NCI-H2196 (cell line): Measurements from ENCODE around the gene PIAS2.
A peak's percentile ranks its signal among the peaks of the same experiment; 100 is the strongest.
"Not testable (repeated sequence)": the region's sequence is repeated elsewhere in the genome, so short reads cannot be mapped to it uniquely, and the experiment has no call there.

Experiments
- DNase-seq: peaks from one replicate; lab custom pipeline; 2025; ENCODE audit not compliant: unreplicated experiment; lab: John Stamatoyannopoulos, UW

PIAS2 gene

DNA sequence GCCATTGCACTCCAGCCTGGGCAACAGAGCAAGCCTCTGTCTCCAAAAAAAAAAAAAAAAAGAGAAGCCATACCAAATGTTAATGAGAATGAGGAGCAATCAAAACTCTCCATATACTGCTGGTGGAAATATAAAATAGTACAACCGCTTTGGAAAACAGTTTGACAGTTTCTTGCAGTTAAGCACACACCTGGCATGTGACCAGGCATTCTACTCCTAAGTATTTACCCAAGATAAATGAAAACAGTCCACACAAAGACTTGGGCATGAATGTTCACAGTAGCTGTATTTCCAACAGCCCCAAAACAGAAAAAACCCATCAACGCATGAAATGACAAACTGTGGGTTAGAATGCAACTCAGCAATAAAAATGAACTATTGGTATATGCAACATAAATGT is 84.5 kb downstream of the PIAS2 start:
- DNase-seq: peak; percentile 19

- DNase-seq: not testable (repeated sequence)
Observed at GRCh38 chr18:46832422-46832821, 84.9 kb downstream of the PIAS2 start.

DNA sequence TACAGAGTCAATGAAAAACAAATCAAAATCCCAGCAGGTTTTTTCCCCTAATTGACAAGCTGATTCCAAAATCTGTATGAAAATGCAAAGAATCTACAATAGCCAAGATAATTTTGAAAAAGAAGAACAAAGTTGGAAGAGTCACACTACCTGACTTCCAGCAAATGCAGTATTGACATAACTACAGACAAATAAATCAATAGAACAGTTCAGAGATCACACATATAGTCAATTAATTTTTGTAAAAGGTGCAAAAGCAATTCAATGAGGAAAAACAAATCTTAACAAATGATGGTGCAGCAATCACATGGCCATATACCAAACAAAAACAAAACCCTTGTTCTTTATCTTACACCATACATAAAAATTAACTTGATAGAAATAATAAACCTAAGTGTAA is 85.9 kb downstream of the PIAS2 start:
- DNase-seq: no peak

DNA sequence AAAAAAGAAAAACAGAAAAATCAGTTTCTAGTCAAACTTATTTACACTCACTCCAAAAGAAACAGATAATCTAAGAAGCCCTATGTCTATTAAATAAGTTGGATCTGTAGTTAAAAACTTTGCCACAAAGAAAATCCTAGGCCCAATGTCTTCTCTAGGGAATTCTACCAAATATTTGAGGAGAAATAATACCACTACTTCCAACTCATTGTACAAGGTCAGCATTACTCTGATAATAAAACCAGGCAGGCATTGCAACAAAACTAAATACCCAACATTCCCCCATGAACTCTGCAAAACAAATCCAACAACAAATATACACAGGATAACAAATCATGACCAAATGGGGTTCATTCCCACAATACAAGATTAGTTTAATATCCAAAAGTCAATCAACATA is 86.7 kb downstream of the PIAS2 start:
- no peak for DNase-seq

GRCh38 chr18:46829947-46830346 is 87.4 kb downstream of the PIAS2 start:
- no peak for DNase-seq

DNA sequence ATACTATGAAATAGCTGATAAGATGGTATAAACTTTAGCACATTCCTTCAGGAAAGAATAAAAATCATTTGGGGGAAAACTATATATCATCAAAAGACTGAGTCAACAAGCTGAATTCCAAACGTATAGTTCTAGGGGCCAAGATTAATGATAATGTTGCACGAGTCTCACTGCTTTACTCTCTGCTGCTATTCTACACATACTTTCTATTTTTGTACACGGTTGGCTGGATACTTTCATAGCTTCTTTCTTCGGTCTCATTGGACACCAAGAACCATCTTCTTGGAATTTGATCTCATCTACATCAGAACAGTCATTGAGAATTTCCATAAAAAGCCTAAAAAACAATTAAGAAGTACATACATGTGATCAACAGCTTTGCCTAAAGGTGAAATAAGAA is 87.8 kb downstream of the PIAS2 start:
- DNase-seq: no peak

DNA sequence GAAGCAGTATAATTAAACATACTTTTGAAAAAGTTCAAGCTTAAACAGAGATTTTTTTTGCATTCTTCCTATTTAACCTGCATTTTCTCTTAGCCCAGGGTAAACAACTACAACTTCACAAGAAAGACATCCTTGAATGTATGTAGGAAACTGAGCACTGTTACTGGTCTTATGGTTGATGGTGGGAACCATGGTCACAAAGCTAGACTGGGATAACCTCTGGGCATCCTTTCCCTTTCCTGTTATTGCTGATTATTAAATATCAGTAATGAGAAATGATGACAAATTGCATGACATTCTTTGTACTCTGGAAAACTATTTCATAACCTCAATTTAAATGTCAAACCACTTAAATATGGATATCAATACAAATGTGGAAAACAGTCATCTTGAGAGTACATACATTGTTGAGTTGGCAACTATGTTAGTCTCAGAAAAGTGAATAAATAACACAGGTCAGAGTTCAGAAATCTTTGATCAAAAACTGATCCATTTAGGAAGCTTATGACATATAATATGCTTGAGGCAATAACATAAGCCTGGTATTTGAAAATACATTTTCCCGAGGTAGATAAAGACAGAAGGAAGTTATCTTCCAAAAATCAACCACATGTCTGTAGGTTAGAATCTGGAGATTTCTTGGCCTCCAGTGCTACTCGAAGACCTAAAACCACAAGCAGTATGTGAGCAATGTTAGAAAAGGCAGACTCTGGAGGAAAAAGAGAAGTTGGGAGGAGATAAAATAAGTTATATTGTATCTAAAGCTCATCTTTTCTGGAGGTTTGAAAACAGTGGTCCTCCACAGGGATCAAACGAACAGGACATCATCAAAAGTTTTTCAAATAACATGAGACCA is 95.2 kb downstream of the PIAS2 start:
- no peak for DNase-seq

GRCh38 chr18:46820863-46821262 is 96.4 kb downstream of the PIAS2 start:
- DNase-seq: no peak

DNA sequence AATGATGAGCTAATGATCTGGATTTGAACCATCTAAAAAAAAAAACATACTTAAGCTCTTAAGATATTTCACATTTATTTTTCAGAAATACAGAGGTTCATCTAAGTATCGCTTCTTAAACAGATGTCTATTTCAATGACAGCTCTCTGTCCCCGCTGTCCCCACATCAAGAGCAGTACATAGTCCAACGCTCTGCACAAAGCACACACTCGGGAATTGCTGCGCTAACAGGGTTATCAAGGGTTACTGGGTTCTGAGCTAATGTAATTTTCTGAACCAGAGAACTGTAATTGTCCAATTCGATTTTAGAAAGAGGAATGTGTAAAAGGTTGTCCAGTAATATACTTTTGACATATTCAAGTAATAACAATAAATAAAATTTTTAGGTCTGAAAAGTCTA is 101.6 kb downstream of the PIAS2 start:
- no peak for DNase-seq

- DNase-seq: no peak
Observed at GRCh38 chr18:46814399-46814798, 102.9 kb downstream of the PIAS2 start.

GRCh38 chr18:46812311-46812710 is 105.0 kb downstream of the PIAS2 start:
- no peak for DNase-seq

GRCh38 chr18:46810481-46811000 is 106.8 kb downstream of the PIAS2 start:
- DNase-seq: no peak

DNA sequence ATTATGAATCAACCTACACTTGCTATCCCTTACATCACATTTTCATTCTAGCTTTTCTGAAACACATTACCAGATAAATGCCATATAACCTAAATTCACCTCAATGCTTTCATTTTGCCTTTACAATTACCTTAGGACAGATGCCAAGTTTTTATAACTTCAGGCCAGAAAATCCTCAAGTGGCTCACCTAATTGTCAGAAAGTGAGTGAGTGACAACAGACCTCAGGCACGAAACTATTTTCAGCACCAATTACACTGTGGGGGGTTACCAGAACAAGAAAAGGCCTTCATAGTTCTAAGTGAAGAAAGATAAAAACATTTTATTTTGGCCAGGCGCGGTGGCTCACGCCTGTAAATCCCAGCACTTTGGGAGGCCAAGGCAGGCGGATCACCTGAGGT is 108.2 kb downstream of the PIAS2 start:
- DNase-seq: no peak

DNA sequence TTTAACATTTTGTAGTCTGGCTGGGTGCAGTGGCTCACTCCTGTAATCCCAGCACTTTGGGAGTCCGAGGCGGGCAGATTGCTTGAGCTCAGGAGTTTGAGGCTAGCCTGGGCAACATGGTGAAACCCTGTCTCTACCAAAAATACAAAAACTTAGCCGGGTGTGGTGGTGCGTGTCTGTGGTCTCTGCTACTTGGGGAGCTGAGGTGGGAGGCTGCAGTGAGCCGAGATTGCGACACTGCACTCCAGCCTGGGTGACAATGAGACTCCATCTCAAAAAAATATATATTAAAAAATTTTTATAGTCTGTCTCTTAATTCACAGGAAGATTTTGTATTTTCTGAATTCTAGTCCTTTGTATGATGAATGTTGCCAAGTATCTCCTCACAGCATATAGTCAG is 121.4 kb downstream of the PIAS2 start:
- not testable (repeated sequence) for DNase-seq

- DNase-seq: no peak
Observed at GRCh38 chr18:46794607-46795006, 122.7 kb downstream of the PIAS2 start.

DNA sequence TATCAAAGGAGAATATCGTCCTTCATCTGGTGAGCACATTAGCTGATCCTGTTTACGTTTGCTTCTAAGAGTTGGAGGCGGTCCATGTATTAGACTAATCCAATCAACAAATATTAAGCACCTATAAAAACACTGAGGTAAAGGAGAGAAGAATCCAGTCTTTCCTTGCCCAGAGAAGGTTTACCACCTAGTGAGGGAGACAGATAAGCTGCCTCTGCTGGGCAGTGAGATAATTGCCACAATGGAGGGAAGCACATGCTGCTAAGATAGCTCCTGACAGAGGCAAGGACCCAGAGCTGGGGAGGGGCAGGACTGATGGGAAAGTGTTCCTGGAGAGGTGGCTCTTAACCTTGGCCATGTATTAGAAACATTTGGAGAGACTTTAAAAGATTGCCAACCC is 123.7 kb downstream of the PIAS2 start:
- DNase-seq: no peak

DNA sequence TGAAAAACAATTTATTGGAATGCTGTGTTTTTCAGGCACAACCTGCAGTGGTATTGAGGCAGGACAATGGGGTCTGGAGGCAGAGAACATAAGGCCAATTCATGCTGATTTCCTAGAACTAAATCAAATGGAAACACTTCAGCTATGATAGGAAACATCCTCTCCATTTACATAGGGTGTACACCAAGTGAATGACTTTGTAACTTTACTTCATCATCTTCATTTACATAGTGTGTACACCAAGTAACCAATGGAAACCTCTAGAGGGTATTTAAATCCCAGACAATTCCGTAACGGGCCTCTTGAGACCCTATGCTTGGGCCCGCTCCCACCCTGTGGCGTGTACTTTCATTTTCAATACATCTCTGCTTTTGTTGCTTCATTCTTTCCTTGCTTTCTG is 128.2 kb downstream of the PIAS2 start:
- DNase-seq: no peak

DNA sequence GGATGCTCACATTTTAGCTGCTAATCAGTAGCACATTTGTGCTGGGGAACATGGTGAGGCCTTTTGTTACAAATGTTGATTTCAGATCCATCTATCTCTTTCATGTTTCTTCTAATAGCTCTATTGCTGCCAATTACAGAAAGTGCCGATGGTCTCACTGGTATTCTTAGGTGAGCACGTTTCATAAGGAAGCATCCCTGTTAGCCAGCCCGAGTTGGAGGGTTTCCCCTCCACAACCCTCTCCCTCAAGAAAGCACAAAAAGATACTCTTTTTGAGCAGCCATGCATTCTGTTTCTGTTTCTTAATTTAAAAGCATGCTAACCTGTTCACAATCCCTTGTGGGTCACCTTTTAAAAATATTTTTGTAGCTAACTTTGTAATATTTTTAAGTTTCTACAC is 129.6 kb downstream of the PIAS2 start:
- no peak for DNase-seq

GRCh38 chr18:46772357-46772756 is 144.9 kb downstream of the PIAS2 start:
- no peak for DNase-seq

DNA sequence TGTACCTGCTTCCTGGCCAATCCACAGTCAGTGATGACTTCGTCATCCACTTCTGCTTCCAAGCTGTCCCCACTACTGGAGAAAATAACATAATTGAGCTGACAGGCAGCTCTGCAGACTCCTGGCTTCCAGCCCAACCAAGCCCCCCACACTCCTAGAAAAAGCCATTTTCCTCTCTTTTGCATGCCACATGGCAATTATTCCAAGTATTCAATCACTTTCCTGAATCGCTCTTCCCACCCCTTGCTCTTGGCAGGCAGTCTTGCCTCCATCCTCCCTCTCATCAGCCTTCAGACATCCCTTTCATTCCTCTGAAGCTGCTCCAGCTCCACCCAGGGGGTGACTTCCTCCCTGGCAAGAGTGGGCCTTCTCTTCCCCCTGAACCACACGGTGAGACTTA is 146.2 kb downstream of the PIAS2 start:
- DNase-seq: no peak

DNA sequence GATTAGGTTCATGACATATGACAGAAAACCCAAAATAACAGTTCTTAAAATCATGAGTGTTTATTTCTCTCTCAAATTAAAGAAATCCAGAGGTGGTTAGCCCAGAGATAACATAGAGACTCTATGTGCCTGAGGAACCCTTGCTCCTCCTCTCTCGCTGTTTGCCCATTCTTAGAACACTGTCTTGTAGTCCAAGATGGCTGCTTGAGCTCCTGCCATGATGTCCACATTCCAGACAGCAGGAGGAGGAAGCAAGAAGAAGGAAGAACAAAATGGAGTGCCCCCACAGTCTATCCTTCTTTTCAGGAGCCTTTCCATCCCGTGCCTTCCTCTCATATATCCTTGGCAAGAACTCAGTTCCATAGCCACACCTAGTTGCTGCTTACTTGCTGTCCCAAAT is 146.6 kb downstream of the PIAS2 start:
- no peak for DNase-seq

GRCh38 chr18:46768166-46768921 is 149.0 kb downstream of the PIAS2 start:
- DNase-seq: no peak
